Left ventricle myocardium inferior (tissue), 1 donor: Measurements from ENCODE around the gene P4HTM. TPM values are rescaled to one million over a fixed set of nuclear protein-coding genes. Genes with fewer than 3 reads are reported as not detected.

Experiments used
- DNase-seq: peaks from one replicate; pipeline ENCODE4 v3.0.0-alpha.2; 2020
- H3K27ac ChIP-seq: fragments of 200-600 bp; replicated peaks from 2 replicates; pipeline ENCODE4 v1.8.0; 2021
- H3K27me3 ChIP-seq: fragments of 200-600 bp; 2 replicates; pipeline ENCODE4 v1.8.0; 2021; ENCODE audit warnings: low read depth
- H3K36me3 ChIP-seq: fragments of 200-600 bp; 2 replicates; pipeline ENCODE4 v1.8.0; 2021
- H3K4me1 ChIP-seq: fragments of 200-600 bp; 2 replicates; pipeline ENCODE4 v1.8.0; 2021
- H3K4me3 ChIP-seq: fragments of 200-600 bp; 2 replicates; pipeline ENCODE4 v1.8.0; 2021; ENCODE audit warnings: mild to moderate bottlenecking, moderate library complexity
- H3K9me3 ChIP-seq: fragments of 200-600 bp; replicated peaks from 2 replicates; pipeline ENCODE4 v1.8.0; 2021
- intact Hi-C: fragments of 100-400 bp; cut with micrococcal nuclease; formaldehyde crosslinking; loops from one replicate; pipeline ENCODE4 v1.11.0; 2022
- total RNA-seq: library from RNA; stranded (reverse); fragmentation: NEBNext Ultra II Directional; extraction: Animal tissue kit (Norgen Biotek cat#: 25700); gene quantifications from one replicate; pipeline ENCODE4 v1.2.1, GENCODE V29; 2021
- TF ChIP-seq, protein P1 (sequence below): fragments of 200-600 bp; IDR thresholded peaks from 2 replicates; pipeline ENCODE4 v1.8.0; 2021; ENCODE audit warnings: antibody characterized with exemption, mild to moderate bottlenecking, borderline replicate concordance
- donor health status: DM: no; HTN: yes; CAD: no; lungs with severe emphysema.

The P4HTM gene
- total RNA-seq, 1 donor from 2014 or later: 28.9 TPM

DNA sequence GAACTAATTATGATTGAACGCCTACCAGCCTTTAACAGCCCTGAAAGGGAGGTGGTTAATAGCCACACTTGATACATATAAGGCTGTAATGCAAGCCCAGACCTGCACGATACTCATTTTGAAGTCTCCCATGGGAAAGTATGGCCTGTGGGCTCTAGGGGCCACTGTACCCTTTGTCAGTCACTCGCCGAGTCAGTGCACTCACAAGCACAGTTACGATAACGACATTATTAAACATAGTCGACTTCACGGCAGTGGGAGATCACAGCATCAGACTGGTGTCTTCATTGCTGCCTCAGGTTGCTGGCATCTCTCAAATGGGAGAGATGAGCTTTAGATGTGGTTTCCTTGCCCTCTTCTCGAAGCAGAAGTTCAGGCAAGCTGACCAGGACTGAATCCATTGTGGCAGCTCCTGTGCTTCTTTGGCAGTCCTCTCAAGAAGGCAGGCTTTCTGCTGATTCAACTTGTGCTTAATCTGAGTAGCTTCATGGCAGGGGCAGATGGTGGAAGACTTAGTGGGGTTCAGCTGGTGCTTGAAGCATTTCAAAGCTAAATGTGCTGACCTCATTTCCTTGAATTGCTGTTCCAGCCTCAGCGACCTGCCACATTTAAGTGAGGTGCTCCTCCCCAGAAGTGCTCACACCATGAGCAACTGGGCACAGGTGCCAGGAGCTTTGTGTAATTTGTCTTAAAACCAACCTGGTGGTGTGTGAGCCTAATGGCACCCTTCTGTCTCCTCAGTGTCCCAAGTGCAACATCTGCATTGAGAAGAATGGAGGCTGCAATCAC is 15.8 kb upstream of the P4HTM start:
- no peak overlapping the region for H3K27ac ChIP-seq
- DNase-seq: no peak
- peaks cover 97% of the 10 kb centered on the region for H3K36me3 ChIP-seq
- TF ChIP-seq, protein P1, sequence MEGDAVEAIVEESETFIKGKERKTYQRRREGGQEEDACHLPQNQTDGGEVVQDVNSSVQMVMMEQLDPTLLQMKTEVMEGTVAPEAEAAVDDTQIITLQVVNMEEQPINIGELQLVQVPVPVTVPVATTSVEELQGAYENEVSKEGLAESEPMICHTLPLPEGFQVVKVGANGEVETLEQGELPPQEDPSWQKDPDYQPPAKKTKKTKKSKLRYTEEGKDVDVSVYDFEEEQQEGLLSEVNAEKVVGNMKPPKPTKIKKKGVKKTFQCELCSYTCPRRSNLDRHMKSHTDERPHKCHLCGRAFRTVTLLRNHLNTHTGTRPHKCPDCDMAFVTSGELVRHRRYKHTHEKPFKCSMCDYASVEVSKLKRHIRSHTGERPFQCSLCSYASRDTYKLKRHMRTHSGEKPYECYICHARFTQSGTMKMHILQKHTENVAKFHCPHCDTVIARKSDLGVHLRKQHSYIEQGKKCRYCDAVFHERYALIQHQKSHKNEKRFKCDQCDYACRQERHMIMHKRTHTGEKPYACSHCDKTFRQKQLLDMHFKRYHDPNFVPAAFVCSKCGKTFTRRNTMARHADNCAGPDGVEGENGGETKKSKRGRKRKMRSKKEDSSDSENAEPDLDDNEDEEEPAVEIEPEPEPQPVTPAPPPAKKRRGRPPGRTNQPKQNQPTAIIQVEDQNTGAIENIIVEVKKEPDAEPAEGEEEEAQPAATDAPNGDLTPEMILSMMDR: no peak
- no peak overlapping the region for H3K4me3 ChIP-seq
- intact Hi-C loops: no loop called here
- H3K27me3 ChIP-seq: no peaks in the 10 kb centered on the region
- H3K4me1 ChIP-seq: peaks cover 3% of the 10 kb centered on the region
- H3K9me3 ChIP-seq: no peaks in the 10 kb centered on the region

DNA sequence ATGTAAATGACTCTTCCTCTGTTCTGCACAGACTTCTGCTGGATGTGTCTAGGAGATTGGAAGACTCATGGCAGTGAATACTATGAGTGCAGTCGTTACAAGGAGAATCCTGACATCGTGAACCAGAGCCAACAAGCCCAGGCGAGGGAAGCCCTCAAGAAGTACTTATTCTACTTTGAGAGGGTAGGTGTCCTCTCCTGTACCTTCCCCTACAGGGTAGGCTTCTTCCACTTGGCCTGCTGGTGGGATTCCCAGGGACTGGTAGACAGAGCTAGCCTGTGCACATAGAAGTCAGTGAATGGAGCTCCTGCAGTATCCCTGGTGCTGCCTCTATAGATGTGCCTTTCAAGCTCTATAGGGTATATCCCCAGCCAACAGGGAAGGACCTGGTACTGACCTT is 10.6 kb upstream of the P4HTM start:
- H3K27me3 ChIP-seq: no peaks in the 10 kb centered on the region
- no peak overlapping the region for H3K4me3 ChIP-seq
- H3K27ac ChIP-seq: peak overlapping the region; percentile 33
- DNase-seq: no peak
- peaks cover 43% of the 10 kb centered on the region for H3K4me1 ChIP-seq
- no peaks in the 10 kb centered on the region for H3K9me3 ChIP-seq
- H3K36me3 ChIP-seq: peaks cover 96% of the 10 kb centered on the region
- TF ChIP-seq, protein P1: no peak
- intact Hi-C loops: no loop called here

DNA sequence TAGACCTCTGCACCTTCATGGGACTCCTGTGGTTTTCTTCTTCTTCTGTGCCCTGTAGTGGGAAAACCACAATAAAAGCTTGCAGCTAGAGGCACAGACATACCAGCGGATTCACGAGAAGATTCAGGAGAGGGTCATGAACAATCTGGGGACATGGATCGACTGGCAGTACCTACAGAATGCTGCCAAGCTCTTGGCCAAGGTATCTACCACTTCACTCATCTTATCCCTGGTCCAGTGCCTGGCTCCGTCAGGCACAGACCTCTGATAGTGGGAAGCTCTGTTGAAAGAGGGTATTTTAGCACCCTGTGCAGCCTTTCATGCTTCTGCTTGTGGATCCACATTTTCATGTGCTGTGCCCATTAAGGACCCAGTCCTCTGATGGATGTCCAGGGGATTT is 9.7 kb upstream of the P4HTM start:
- H3K27ac ChIP-seq: peak overlapping the region; percentile 33
- H3K4me1 ChIP-seq: peaks cover 43% of the 10 kb centered on the region
- intact Hi-C loops: no loop called here
- TF ChIP-seq, protein P1: no peak
- peaks cover 96% of the 10 kb centered on the region for H3K36me3 ChIP-seq
- H3K9me3 ChIP-seq: no peaks in the 10 kb centered on the region
- no peaks in the 10 kb centered on the region for H3K27me3 ChIP-seq
- no peak overlapping the region for H3K4me3 ChIP-seq
- DNase-seq: no peak

DNA sequence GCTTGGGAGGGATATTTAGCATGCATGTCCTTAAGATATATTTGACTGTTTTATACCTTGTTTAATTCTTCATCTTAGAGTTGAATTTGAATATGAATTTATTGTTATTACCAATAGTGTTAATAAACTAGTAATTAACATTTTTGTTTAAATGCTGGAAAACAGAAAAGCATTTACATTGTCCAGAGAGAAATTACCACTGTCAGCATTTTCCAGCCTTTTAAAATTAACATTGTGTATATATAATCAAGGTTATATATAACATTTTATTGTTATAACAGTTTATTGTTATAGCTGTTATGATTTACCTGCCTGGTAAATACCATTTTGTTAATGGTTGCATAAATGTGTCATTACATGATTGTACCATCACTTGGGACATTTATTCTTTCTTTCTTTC is 8.0 kb upstream of the P4HTM start:
- Histone ChIP-seq H3K4me3 (no peak overlapping the region), H3K9me3 (no peaks in the 10 kb centered on the region), H3K27me3 (no peaks in the 10 kb centered on the region), H3K4me1 (peaks cover 43% of the 10 kb centered on the region), H3K27ac (no peak overlapping the region), H3K36me3 (peaks cover 88% of the 10 kb centered on the region)
- no peak for DNase-seq
- TF ChIP-seq, protein P1: no peak
- intact Hi-C loops: no loop called here

DNA sequence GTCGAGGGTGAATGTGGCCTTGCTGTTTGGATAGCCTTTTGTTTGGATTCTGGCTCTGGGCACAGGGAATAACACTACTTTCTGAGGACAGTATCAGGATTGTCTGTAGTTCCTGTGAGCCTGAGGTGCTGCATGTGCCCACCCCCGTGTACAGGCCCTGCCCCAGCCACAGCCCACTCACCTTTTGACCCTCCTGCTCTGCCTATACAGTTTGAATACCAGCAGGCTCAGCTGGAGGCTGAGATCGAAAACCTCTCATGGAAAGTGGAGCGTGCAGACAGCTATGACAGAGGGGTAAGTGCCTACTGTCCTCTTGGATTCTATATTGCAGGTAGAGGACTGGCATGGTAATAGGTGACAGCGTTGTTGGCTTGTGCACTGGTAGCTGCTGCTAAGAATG is 7.4 kb upstream of the P4HTM start:
- intact Hi-C loops: no loop called here

More for the DNA sequence above, 7.4 kb upstream of the P4HTM start:
- Histone ChIP-seq H3K4me1 (peaks cover 45% of the 10 kb centered on the region), H3K36me3 (peaks cover 81% of the 10 kb centered on the region), H3K27me3 (no peaks in the 10 kb centered on the region), H3K27ac (no peak overlapping the region), H3K9me3 (no peaks in the 10 kb centered on the region), H3K4me3 (no peak overlapping the region)
- TF ChIP-seq, protein P1: no peak
- DNase-seq: no peak
